SK-N-MC (cell line): ENCODE data around the gene SAPCD1.

Source experiments
- EZH2 ChIP-seq: fragments of 200-600 bp; sonication (generic); IDR thresholded peaks from one replicate; pipeline ENCODE4 v1.6.1; 2017; ENCODE audit warnings: antibody characterized with exemption
- FOXP2 ChIP-seq: optimal IDR thresholded peaks from 2 replicates; pipeline ENCODE3; 2011; ENCODE audit warnings: mild to moderate bottlenecking, moderate library complexity; ENCODE audit not compliant: insufficient read depth; ENCODE audit errors: extremely low read length, control extremely low read depth
- POLR2AphosphoS5 ChIP-seq: IDR thresholded peaks from 2 replicates; pipeline ENCODE4 v1.6.1; 2012; ENCODE audit warnings: mild to moderate bottlenecking, low read depth, low read length, borderline replicate concordance

- no peak for TF ChIP-seq EZH2
- TF ChIP-seq POLR2AphosphoS5: no peak
- TF ChIP-seq FOXP2: no peak
Observed at GRCh38 chr6:31718265-31718664, 44.2 kb upstream of the SAPCD1 start.
